Right lobe of liver (tissue), 6 donors: ENCODE measurements around the gene STRN4. TPM values are rescaled to one million over a fixed set of nuclear protein-coding genes. Genes with fewer than 3 reads are reported as not detected.
A peak's percentile ranks its signal among the peaks of the same experiment; 100 is the strongest.

Experiments used
- ATAC-seq, 4 donors: fragments of 200-7000 bp; cut with Tn5 transposase; one replicate each; pipeline ENCODE4 v1.9.1; 2020; ENCODE audit warnings: mild to moderate bottlenecking in 4 of 4, moderate library complexity in 4 of 4
- DNase-seq, 3 donors: peaks; one replicate each; pipeline ENCODE4 v3.0.0-alpha.2; 2020
- H3K27ac ChIP-seq, 3 donors: fragments of 200-600 bp; one replicate each; pipeline ENCODE4 v1.8.0; 2022
- H3K27me3 ChIP-seq, 2 donors: fragments of 200-600 bp; one replicate each; pipeline ENCODE4 v1.8.0; 2022
- H3K36me3 ChIP-seq, 4 donors: fragments of 200-600 bp; sonication (generic) in 1 of 4; one replicate each; pipeline versions ENCODE4 v1.5.1 to v1.8.0; 2017 to 2022; ENCODE audit warnings: control low read depth in 1 of 4
- H3K4me1 ChIP-seq, 4 donors: fragments of 200-600 bp; sonication (generic) in 1 of 4; one replicate each; pipeline versions ENCODE4 v1.5.1 to v1.8.0; 2017 to 2022; ENCODE audit warnings: control low read depth in 1 of 4
- H3K4me3 ChIP-seq, 3 donors: fragments of 200-600 bp; one replicate each; pipeline ENCODE4 v1.8.0; 2022
- H3K9me3 ChIP-seq, 4 donors: fragments of 200-600 bp; sonication (generic) in 1 of 4; one replicate each; pipeline versions ENCODE4 v1.5.1 to v1.8.0; 2017 to 2022; ENCODE audit warnings: control low read depth in 1 of 4
- POLR2A ChIP-seq: fragments of 450-650 bp; IDR thresholded peaks from one replicate; pipeline ENCODE4 v1.6.1; 2017; ENCODE audit warnings: antibody characterized with exemption, mild to moderate bottlenecking
- WGBS: methylation state at CpG from one replicate; pipeline ENCODE4 v1.1.6; 2018; ENCODE audit warnings: low coverage, low lambda C conversion rate; ENCODE audit not compliant: insufficient coverage; ENCODE audit errors: missing lambda C conversion rate; 5-methylcytosine and 5-hydroxymethylcytosine counted together
- intact Hi-C, 2 donors: fragments of 100-400 bp; cut with DNase I; formaldehyde crosslinking; loops; one replicate each; pipeline versions ENCODE4 v1.11.2 to v1.14.1; 2022
- total RNA-seq, 6 experiments: library from RNA; depleted of rRNA in 2 of 6; stranded (reverse); fragments of >200 nt in 2 of 6; fragmentation: NEBNext Ultra II Directional in 3 of 6; extraction: Animal tissue kit (Norgen Biotek cat#: 25700) in 3 of 6; gene quantifications; one replicate each; pipeline versions ENCODE4 v1.1.0 to v1.2.4, GENCODE V29; 2016 to 2023
- TF ChIP-seq, protein P1 (sequence below), 4 donors: fragments of 200-600 bp in 3 of 4; fragments of 450-650 bp in 1 of 4; IDR thresholded peaks; one replicate each; pipeline versions ENCODE4 v1.5.1 to v1.8.0; 2016 to 2022; ENCODE audit warnings: antibody characterized with exemption in 4 of 4, mild to moderate bottlenecking in 2 of 4
- donor health status: DM: no; HTN: yes; CAD: no.
- donor health status: DM: no; HTN: no; CAD: no.
- donor health status: DM: no; HTN: no; CAD: no.
- donor health status: DM: no; HTN: yes; CAD: no.
- donor health status: DM: no; HTN: yes; CAD: no.

Gene STRN4
- total RNA-seq, 6 experiments from 2014 or later: 16.9 to 28.1 (median 23.7) TPM

DNA sequence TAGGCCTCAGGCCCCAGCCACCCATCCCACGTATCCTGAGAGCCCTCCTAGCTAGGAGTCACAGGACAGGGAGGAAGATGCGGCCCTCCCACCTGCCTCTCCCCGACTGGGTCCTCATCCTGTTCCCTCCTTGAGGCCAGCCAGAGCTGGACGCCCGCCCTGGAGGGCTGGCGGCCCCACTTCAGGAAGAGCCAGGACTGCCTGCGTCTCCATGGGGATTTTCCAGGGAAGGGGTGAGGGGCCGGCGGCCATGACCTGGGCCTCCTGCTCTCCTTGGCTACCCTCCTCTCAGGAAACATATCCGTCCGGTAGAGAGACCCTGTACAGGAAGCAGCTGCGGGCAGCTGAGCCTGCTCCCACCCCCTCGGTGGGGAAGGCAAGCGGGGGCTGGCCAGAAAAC, 18.0 kb downstream of the STRN4 start:
- H3K36me3 ChIP-seq: peaks cover 0 to 74% (median 30%) of the 10 kb centered on the region in 4 donors
- DNase-seq: peak in 2 of 3 donors; percentile 68 to 70
- 60% methylated on average over 1 of the region's 14 CpGs for WGBS
- H3K27me3 ChIP-seq: no peaks in the 10 kb centered on the region
- no peak for TF ChIP-seq POLR2A
- TF ChIP-seq, protein P1, sequence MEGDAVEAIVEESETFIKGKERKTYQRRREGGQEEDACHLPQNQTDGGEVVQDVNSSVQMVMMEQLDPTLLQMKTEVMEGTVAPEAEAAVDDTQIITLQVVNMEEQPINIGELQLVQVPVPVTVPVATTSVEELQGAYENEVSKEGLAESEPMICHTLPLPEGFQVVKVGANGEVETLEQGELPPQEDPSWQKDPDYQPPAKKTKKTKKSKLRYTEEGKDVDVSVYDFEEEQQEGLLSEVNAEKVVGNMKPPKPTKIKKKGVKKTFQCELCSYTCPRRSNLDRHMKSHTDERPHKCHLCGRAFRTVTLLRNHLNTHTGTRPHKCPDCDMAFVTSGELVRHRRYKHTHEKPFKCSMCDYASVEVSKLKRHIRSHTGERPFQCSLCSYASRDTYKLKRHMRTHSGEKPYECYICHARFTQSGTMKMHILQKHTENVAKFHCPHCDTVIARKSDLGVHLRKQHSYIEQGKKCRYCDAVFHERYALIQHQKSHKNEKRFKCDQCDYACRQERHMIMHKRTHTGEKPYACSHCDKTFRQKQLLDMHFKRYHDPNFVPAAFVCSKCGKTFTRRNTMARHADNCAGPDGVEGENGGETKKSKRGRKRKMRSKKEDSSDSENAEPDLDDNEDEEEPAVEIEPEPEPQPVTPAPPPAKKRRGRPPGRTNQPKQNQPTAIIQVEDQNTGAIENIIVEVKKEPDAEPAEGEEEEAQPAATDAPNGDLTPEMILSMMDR (IDR thresholded peaks at IDR 0.05): no peak
- peak; percentile 55 to 64 (median 59) for ATAC-seq
- no peaks in the 10 kb centered on the region for H3K9me3 ChIP-seq
- peak overlapping the region in 2 of 3 donors; percentile 29 to 47 for H3K27ac ChIP-seq
- peaks cover 0 to 3% (median 0%) of the 10 kb centered on the region in 4 donors for H3K4me1 ChIP-seq
- H3K4me3 ChIP-seq: no peak overlapping the region
- intact Hi-C loops: no loop called here

DNA sequence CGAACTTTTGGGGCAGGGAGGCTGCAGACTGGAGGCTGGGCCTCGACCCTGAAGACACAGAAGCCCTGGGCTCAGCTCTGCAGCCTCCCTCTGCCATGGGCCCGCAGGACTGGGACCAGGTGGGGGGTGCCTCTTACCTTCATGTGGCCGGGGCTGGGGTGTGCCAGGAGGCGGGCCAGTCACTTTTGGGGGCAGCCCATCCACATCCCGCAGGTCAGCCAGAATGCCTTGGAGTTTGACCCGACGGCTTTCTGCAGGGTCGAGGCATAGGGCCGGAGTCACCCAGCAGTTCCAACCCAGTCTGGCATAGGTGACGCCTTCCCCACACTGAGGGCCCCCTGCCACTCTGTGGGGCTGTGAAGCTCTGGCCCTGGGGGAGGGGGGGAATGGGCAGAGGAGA, 18.5 kb downstream of the STRN4 start:
- DNase-seq (no peak), ATAC-seq (no peak)
- TF ChIP-seq, protein P1 (IDR thresholded peaks at IDR 0.05): no peak
- no peak for TF ChIP-seq POLR2A
- Histone ChIP-seq H3K27me3 (no peaks in the 10 kb centered on the region), H3K36me3 (peaks cover 0 to 74% (median 31%) of the 10 kb centered on the region in 4 donors), H3K4me3 (no peak overlapping the region), H3K9me3 (no peaks in the 10 kb centered on the region), H3K4me1 (peaks cover 0 to 3% (median 0%) of the 10 kb centered on the region in 4 donors), H3K27ac (peak overlapping the region in 1 of 3 donors; percentile 29)
- intact Hi-C loops: no loop called here
- WGBS: 90% methylated on average over 2 of the region's 11 CpGs

DNA sequence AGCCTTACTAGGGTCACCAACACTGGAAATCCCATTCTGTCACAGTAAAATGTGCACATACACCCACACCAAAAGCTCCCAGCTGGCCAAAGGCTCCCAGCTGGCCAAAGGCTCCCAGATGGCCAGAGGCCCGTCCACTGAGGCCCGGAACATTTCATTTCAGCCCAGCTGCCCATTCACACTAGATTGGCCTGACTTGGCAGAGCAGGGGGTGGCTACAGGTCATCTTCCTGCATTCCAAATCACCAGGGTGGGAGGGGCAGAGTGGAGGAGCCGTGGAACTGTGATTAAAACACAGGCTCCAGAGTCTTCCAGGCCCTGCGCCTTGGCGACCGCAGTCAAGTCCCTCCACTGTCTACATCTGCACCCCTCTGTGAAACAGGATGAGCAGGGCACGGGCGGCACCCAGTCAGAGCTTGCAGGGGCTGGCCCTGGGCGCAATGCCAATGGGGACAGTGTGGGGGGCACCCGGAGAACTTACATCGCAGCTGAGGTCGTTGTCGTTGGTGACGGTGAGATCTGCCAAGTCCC, 19.2 kb downstream of the STRN4 start:
- Histone ChIP-seq H3K36me3 (peaks cover 0 to 75% (median 33%) of the 10 kb centered on the region in 4 donors), H3K4me3 (no peak overlapping the region), H3K4me1 (peaks cover 0 to 3% (median 0%) of the 10 kb centered on the region in 4 donors), H3K27me3 (no peaks in the 10 kb centered on the region), H3K9me3 (no peaks in the 10 kb centered on the region), H3K27ac (no peak overlapping the region)
- 82% methylated on average over 7 of the region's 14 CpGs for WGBS
- ATAC-seq (no peak), DNase-seq (peak in 1 of 3 donors; percentile 55)
- intact Hi-C loops: no loop called here
- TF ChIP-seq, protein P1 (IDR thresholded peaks at IDR 0.05): no peak
- no peak for TF ChIP-seq POLR2A

- Histone ChIP-seq H3K4me3 (no peak overlapping the region), H3K4me1 (peaks cover 0 to 3% (median 0%) of the 10 kb centered on the region in 4 donors), H3K9me3 (no peaks in the 10 kb centered on the region), H3K27me3 (no peaks in the 10 kb centered on the region), H3K36me3 (peaks cover 0 to 80% (median 34%) of the 10 kb centered on the region in 4 donors), H3K27ac (no peak overlapping the region)
- 60% methylated on average over 2 of the region's 10 CpGs for WGBS
- ATAC-seq (no peak), DNase-seq (no peak)
- intact Hi-C loops: no loop called here
- TF ChIP-seq POLR2A: no peak
- TF ChIP-seq, protein P1 (IDR thresholded peaks at IDR 0.05): no peak
These were observed 19.7 kb downstream of the STRN4 start for GRCh38 chr19:46726551-46726950.
